Measurements from ENCODE around the gene PPFIA4.

GRCh38 chr1:203055161-203055799 is 29.0 kb downstream of the PPFIA4 start:
- TF ChIP-seq CTCF (conservative IDR thresholded peaks at IDR 0.05; ENCODE audit: low read depth, low read length), result peak; percentile 39; the same call in 1 of the 2 replicates
- no peak for TF ChIP-seq EZH2 (IDR thresholded peaks at IDR 0.05; ENCODE audit: borderline replicate concordance, low read depth, low read length, poor library complexity, severe bottlenecking)

Measured in A673 (cell line).